ENCODE results near the gene RAB8B.

The RAB8B gene

DNA sequence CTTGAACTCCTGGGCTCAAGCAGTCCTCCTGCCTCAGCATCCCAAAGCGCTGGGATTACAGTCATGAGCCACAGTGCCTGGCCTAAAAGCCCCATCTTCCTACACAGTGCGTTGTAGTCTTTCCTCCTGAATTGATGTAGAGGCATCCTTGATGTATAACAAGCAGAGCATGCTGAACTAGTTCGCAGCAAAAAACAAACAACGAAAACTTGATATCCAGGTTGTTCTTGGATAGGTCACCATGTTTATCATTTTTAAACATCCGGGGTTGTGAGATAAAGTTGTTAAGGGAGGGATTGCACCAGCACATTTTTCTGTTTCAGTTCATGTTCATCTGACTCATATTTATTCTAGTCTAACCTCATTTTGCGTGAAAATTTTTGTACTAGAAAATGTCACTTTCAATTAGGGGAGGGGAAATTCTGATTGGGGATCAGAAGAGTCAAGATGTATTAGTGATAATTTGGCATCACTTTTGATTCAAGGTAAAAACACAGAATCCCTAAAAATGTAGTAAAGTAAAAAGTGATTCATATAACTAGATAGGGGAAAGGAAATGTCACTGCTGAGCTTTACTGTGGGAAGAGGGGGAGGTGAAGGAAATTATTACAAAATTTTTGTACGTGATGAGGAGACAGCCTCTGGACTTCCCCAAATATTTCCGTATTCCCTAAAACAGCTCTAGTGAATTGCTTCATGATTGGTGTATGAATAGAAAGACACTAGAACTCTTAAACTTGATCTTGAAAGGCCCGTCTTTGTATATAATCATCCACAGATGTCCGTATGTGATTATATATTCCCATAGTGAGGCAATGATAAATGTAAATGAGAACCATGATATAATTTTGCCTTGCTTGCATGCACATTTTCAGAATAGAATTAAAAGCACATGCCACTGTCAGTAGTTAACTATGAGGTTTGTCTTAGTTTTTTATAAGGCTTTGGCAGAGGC lies 22.9 kb downstream of the RAB8B start:
- TF ChIP-seq, protein P1, sequence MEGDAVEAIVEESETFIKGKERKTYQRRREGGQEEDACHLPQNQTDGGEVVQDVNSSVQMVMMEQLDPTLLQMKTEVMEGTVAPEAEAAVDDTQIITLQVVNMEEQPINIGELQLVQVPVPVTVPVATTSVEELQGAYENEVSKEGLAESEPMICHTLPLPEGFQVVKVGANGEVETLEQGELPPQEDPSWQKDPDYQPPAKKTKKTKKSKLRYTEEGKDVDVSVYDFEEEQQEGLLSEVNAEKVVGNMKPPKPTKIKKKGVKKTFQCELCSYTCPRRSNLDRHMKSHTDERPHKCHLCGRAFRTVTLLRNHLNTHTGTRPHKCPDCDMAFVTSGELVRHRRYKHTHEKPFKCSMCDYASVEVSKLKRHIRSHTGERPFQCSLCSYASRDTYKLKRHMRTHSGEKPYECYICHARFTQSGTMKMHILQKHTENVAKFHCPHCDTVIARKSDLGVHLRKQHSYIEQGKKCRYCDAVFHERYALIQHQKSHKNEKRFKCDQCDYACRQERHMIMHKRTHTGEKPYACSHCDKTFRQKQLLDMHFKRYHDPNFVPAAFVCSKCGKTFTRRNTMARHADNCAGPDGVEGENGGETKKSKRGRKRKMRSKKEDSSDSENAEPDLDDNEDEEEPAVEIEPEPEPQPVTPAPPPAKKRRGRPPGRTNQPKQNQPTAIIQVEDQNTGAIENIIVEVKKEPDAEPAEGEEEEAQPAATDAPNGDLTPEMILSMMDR (IDR thresholded peaks at IDR 0.05; ENCODE audit: unreplicated experiment in 3 of 3) = no peak
- peak overlapping the region; percentile 81 to 92 (median 91) for H3K27ac Mint-ChIP-seq
- H3K9me3 Mint-ChIP-seq = no peaks in the 10 kb centered on the region
- no peaks in the 10 kb centered on the region for H3K27me3 Mint-ChIP-seq (ENCODE audit: low read depth)
- H3K36me3 Mint-ChIP-seq (ENCODE audit: low read depth) = peaks cover 7% of the 10 kb centered on the region
- no peak overlapping the region for H3K4me3 Mint-ChIP-seq
- peaks cover 46% of the 10 kb centered on the region for H3K4me1 Mint-ChIP-seq

DNA sequence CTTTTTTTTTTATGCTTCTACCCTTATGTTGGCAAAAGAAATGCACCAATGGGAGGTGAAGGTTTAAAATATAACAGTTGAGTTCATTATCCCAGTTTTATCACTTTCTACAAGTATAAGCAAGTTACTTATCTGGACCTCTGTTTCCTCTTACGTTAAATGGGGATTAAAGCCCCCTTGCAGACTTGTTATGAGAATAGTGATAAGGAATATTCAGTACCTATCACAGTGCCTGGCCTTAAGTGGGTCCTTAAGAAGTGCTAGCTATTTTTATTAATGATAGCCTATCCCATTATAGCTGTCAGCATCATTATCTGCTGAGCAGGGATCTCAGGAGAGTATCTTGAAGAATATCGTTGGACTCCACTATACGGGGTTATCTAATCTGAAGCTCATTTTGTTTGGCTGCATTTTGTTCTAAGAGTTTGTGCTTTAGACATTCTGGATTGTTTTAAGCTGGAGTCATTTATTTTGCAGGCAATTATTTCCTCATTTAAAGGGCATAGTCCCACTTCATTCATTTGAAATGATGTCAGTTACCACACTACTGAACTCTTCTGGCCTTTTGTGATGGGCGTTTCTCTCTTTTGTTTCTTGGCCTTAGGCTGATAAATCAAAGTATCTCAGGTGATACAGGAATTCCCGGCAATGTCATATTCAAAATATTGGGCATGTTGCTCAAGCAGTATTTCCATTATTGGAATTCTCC lies 28.8 kb downstream of the RAB8B start:
- peaks cover 9% of the 10 kb centered on the region for H3K4me1 Mint-ChIP-seq
- no peaks in the 10 kb centered on the region for H3K9me3 Mint-ChIP-seq
- TF ChIP-seq, protein P1 (IDR thresholded peaks at IDR 0.05; ENCODE audit: unreplicated experiment in 3 of 3) = no peak
- H3K27me3 Mint-ChIP-seq (ENCODE audit: low read depth) = no peaks in the 10 kb centered on the region
- peak overlapping the region; percentile 10 to 78 (median 36) for H3K27ac Mint-ChIP-seq
- peaks cover 3% of the 10 kb centered on the region for H3K36me3 Mint-ChIP-seq (ENCODE audit: low read depth)
- no peak overlapping the region for H3K4me3 Mint-ChIP-seq

DNA sequence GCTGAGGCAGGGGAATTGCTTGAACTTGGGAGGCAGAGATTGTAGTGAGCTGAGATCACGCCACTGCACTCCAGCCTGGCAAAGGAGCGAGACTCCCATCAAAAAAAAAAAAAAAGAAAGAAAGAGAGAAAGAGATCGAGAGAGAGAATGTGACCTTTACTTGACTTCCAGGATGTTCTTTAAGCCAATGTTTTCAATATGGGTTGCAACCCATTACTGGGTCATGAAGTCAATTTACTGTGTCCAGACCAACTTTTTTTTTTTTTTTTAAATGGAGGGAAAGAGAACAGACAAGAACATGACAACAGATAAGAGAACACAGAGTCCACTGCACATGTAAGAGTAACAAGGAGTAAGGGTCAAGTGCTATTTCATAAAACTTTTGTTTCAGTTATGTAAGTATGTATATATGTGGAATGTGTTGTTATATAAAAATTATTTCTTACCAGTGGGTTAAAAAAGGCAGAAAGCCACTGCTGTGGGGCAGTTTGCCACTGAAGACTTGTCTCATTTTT lies 29.8 kb downstream of the RAB8B start:
- TF ChIP-seq, protein P1 (IDR thresholded peaks at IDR 0.05; ENCODE audit: unreplicated experiment in 3 of 3) = no peak
- Mint-ChIP-seq H3K9me3 (no peaks in the 10 kb centered on the region), H3K4me1 (peaks cover 6% of the 10 kb centered on the region)

DNA sequence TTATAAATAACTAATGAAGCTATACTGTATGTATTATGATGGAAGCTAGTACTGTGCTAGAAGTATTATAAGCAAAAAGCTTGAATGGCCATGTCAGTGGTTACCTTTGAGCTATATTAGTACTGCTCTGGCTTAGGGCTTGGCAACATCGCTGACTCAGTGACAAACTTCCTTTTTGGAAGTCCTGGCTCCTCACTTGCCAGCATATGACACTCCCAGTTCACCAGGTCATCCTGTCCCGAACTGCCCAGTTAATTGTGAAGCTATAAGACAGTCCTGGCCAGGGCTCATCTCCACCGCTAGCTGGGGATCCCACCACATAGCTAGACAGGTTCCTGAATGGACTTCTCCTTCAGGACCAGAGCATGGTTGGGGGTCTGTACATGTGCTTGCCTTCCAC lies 31.9 kb downstream of the RAB8B start:
- no peak overlapping the region for H3K4me3 Mint-ChIP-seq
- peaks cover under 1% of the 10 kb centered on the region for H3K4me1 Mint-ChIP-seq
- TF ChIP-seq, protein P1 (IDR thresholded peaks at IDR 0.05; ENCODE audit: unreplicated experiment in 3 of 3) = no peak
- H3K27me3 Mint-ChIP-seq (ENCODE audit: low read depth) = no peaks in the 10 kb centered on the region
- H3K9me3 Mint-ChIP-seq = no peaks in the 10 kb centered on the region
- no peak overlapping the region for H3K27ac Mint-ChIP-seq
- H3K36me3 Mint-ChIP-seq (ENCODE audit: low read depth) = peaks cover 3% of the 10 kb centered on the region

More for the DNA sequence above, 29.8 kb downstream of the RAB8B start:
- Mint-ChIP-seq H3K27me3 (ENCODE audit: low read depth) (no peaks in the 10 kb centered on the region), H3K36me3 (ENCODE audit: low read depth) (peaks cover 3% of the 10 kb centered on the region), H3K27ac (no peak overlapping the region), H3K4me3 (no peak overlapping the region)

DNA sequence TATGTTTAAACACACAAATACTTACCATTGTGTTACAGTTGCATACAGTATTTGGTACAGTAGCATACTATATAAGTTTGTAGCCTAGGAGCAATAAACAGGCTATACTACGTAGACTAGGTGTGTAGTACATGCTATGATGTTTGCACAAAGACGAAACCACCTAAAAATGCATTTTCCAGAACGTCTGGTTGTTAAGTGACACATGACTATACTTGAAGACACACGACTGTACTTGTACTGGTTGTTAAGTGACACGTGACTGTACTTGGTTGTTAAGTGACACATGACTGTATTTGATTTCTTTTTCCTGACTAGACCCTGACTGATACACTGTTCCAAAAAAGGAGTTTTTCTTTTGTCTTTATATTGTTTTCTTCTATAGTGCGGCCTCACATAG lies 34.1 kb downstream of the RAB8B start:
- Mint-ChIP-seq H3K36me3 (ENCODE audit: low read depth) (peaks cover 3% of the 10 kb centered on the region), H3K4me3 (no peak overlapping the region), H3K9me3 (no peaks in the 10 kb centered on the region)

More for the DNA sequence above, 34.1 kb downstream of the RAB8B start:
- Mint-ChIP-seq H3K4me1 (peaks cover 4% of the 10 kb centered on the region), H3K27ac (no peak overlapping the region), H3K27me3 (ENCODE audit: low read depth) (no peaks in the 10 kb centered on the region)
- TF ChIP-seq, protein P1 (IDR thresholded peaks at IDR 0.05; ENCODE audit: unreplicated experiment in 3 of 3) = no peak

Measured in nephron (organoid).